Osteoblast (primary cell): Measurements from ENCODE around the gene CNTN5. TPM values are rescaled to one million over a fixed set of nuclear protein-coding genes. Genes with fewer than 3 reads are reported as not detected.

Source experiments
- DNase-seq: peaks from one replicate; pipeline ENCODE4 v3.0.0; 2011; ENCODE audit warnings: low spot score, mixed read lengths; ENCODE audit not compliant: insufficient read length; ENCODE audit errors: missing footprints
- H2AFZ ChIP-seq: 2 replicates; pipeline ENCODE4 v1.6.0; 2011; ENCODE audit warnings: mild to moderate bottlenecking, low read length
- H3K27ac ChIP-seq: 2 replicates; pipeline ENCODE4 v1.5.1; 2011; ENCODE audit warnings: mild to moderate bottlenecking, low read depth, low read length, moderate library complexity
- H3K27me3 ChIP-seq: 2 replicates; pipeline ENCODE4 v1.6.0; 2012; ENCODE audit warnings: mild to moderate bottlenecking, control low read depth, inconsistent platforms, low read length, moderate library complexity; ENCODE audit not compliant: insufficient read depth
- H3K36me3 ChIP-seq: 2 replicates; pipeline ENCODE4 v1.5.1; 2011; ENCODE audit warnings: mild to moderate bottlenecking, low read length, control low read depth, moderate library complexity; ENCODE audit not compliant: insufficient read depth
- H3K4me1 ChIP-seq: 2 replicates; pipeline ENCODE4 v1.5.1; 2011; ENCODE audit warnings: mild to moderate bottlenecking, low read length, control low read depth, moderate library complexity; ENCODE audit not compliant: insufficient read depth
- H3K4me2 ChIP-seq: 2 replicates; pipeline ENCODE4 v1.6.0; 2011; ENCODE audit warnings: mild to moderate bottlenecking, low read length; ENCODE audit not compliant: insufficient read depth
- H3K4me3 ChIP-seq: fragments of 200-600 bp; sonication (generic); 3 replicates; pipeline ENCODE4 v1.5.1; 2012; ENCODE audit warnings: mild to moderate bottlenecking, low read length, inconsistent platforms; ENCODE audit not compliant: insufficient read depth
- H3K79me2 ChIP-seq: 2 replicates; pipeline ENCODE4 v1.6.0; 2012; ENCODE audit warnings: mild to moderate bottlenecking, low read length, control low read depth, inconsistent platforms; ENCODE audit not compliant: insufficient read depth
- H3K9me3 ChIP-seq: 2 replicates; pipeline ENCODE4 v1.5.1; 2011; ENCODE audit warnings: low read depth, low read length, control low read depth
- H4K20me1 ChIP-seq: 2 replicates; pipeline ENCODE4 v1.6.0; 2012; ENCODE audit warnings: mild to moderate bottlenecking, low read length, control low read depth; ENCODE audit not compliant: insufficient read depth
- CTCF ChIP-seq: IDR thresholded peaks from 2 replicates; pipeline ENCODE4 v1.5.1; 2011; ENCODE audit warnings: mild to moderate bottlenecking, low read depth, low read length, moderate library complexity; ENCODE audit errors: extremely low read depth
- total RNA-seq: library from RNA; depleted of rRNA; stranded (reverse); fragments of >200 nt; gene quantifications from 2 replicates; pipeline ENCODE4 v1.2.3, GENCODE V29; 2012

The CNTN5 gene
- total RNA-seq, 1 donor, result not detected

GRCh38 chr11:99370549-99371216 is 349.9 kb downstream of the CNTN5 start:
- H3K4me2 ChIP-seq, result peak overlapping the region; percentile 19

GRCh38 chr11:99371257-99371656 is 350.5 kb downstream of the CNTN5 start:
- DNase-seq, result no peak
- Histone ChIP-seq H3K4me3 (no peak overlapping the region), H3K79me2 (no peaks in the 10 kb centered on the region), H3K27ac (no peak overlapping the region), H3K27me3 (no peaks in the 10 kb centered on the region), H3K4me1 (no peaks in the 10 kb centered on the region), H3K9me3 (no peaks in the 10 kb centered on the region), H2AFZ (no peak overlapping the region), H3K4me2 (no peak overlapping the region), H3K36me3 (no peaks in the 10 kb centered on the region), H4K20me1 (no peaks in the 10 kb centered on the region)
- no peak for TF ChIP-seq CTCF

More at GRCh38 chr11:99370549-99371216, 349.9 kb downstream of the CNTN5 start:
- Histone ChIP-seq H3K27ac (no peak overlapping the region), H3K36me3 (no peaks in the 10 kb centered on the region), H3K4me1 (no peaks in the 10 kb centered on the region), H3K27me3 (no peaks in the 10 kb centered on the region), H3K9me3 (no peaks in the 10 kb centered on the region), H2AFZ (no peak overlapping the region), H3K79me2 (no peaks in the 10 kb centered on the region), H3K4me3 (no peak overlapping the region), H4K20me1 (no peaks in the 10 kb centered on the region)
- DNase-seq, result no peak
- no peak for TF ChIP-seq CTCF

- Histone ChIP-seq H2AFZ (no peak overlapping the region), H3K27me3 (no peaks in the 10 kb centered on the region), H3K4me2 (no peak overlapping the region), H3K79me2 (no peaks in the 10 kb centered on the region), H3K4me1 (no peaks in the 10 kb centered on the region), H4K20me1 (no peaks in the 10 kb centered on the region), H3K36me3 (no peaks in the 10 kb centered on the region), H3K9me3 (no peaks in the 10 kb centered on the region), H3K27ac (no peak overlapping the region), H3K4me3 (no peak overlapping the region)
- peak; percentile 5 for DNase-seq
- no peak for TF ChIP-seq CTCF
Observed at GRCh38 chr11:99376463-99376862, 355.7 kb downstream of the CNTN5 start.

GRCh38 chr11:99383648-99384245 is 363.0 kb downstream of the CNTN5 start:
- H2AFZ ChIP-seq, result no peak overlapping the region
- no peak overlapping the region for H3K4me2 ChIP-seq
- H3K9me3 ChIP-seq, result no peaks in the 10 kb centered on the region
- no peaks in the 10 kb centered on the region for H4K20me1 ChIP-seq
- H3K4me3 ChIP-seq, result no peak overlapping the region
- no peaks in the 10 kb centered on the region for H3K4me1 ChIP-seq
- H3K27ac ChIP-seq, result no peak overlapping the region
- no peak for DNase-seq
- H3K79me2 ChIP-seq, result no peaks in the 10 kb centered on the region
- no peak for TF ChIP-seq CTCF
- H3K27me3 ChIP-seq, result no peaks in the 10 kb centered on the region
- H3K36me3 ChIP-seq, result no peaks in the 10 kb centered on the region
